ENCODE results near the gene KIAA0040.
"Not testable (repeated sequence)": the region's sequence is repeated elsewhere in the genome, so short reads cannot be mapped to it uniquely, and the experiment has no call there.

KIAA0040 gene

DNA sequence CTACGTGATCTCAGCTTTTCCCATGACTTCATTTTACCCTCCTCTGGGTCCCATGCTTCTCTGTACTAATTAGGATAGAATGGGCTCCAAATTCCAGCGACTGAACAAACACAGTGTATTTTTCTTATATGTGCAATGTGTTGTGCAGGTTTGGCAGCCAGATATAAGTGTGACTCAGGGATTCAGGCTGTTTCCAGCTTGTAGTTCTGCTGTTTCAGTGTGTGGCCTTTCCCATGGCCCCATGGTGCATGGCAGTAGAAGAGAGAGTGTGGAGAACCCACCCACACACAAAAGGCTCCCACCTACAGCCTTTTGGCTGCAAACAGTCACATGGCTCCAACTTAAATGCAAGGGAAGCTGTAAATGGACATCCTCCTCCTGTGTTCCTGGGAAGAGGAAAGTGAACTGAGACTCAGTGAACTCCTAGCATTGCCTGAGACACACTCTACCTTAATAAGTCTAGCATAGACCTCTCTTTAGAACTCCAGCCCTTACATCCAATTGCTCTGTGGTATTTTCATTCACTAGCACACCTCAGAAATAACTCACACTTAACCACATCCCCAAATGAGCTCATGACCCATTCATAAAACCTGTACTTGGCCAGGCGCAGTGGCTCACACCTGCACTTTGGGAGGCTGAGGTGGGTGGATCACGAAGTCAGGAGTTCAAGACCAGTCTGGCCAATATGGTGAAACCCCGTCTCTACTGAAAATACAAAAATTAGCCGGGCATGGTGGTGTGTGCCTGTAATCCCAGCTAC lies 58.7 kb downstream of the KIAA0040 start:
- DNase-seq: no peak

DNA sequence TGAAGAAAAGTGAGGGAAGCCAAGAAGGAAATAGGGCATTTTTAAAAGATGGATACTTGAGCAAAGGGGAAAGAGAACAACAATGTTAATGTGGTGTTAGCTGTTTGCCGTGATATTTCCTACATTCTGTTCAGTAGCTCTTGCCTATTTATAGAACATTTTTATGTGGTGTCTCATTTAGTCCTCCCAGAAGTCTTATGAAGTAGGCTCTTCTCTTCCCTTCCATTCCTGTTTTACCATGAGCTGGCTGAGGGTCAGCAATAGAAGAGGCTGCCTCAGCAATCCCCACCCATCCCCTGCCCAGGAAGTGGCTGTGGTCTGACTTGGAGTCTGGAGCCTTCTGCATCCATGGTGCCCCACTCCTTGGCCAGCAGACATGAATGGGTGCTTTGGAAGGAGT lies 60.1 kb downstream of the KIAA0040 start:
- DNase-seq: no peak

DNA sequence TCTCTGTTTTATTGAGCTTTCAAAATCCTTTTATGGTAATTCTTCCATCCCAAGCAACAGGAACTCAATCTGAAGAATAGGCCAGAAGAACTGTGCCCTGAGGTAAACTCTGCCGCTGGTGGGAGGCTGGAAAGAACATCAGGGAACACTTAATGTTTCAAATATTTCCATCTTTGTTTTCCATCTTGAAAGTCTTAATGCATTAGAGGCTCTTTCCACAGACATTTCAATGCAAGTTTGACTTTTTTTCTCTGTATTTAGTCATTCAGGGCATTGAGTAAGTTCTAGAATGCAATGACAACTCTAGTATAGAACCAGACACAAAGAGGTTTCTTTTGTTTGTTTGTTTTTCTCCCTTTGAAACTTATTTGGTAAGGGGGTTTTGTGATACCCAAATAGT lies 61.5 kb downstream of the KIAA0040 start:
- DNase-seq: no peak

DNA sequence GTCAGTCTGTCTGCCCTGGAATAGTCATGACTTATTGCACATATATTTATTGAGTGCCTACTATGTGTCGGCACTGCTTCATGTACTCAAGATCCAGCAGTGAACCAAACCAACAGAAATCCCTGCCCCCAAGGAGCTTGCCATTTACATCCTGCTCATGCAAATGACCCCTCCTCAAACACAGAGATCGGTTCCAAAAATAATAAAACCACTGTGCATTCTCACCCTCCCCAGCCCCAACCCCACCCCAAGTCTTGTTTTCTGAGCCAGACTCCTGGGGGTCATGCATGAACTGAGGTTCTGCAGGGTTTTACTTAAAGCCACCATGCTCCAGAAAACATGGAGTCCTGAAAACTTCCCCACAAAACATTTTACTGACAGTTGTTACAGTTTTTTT lies 61.9 kb downstream of the KIAA0040 start:
- DNase-seq: no peak

DNA sequence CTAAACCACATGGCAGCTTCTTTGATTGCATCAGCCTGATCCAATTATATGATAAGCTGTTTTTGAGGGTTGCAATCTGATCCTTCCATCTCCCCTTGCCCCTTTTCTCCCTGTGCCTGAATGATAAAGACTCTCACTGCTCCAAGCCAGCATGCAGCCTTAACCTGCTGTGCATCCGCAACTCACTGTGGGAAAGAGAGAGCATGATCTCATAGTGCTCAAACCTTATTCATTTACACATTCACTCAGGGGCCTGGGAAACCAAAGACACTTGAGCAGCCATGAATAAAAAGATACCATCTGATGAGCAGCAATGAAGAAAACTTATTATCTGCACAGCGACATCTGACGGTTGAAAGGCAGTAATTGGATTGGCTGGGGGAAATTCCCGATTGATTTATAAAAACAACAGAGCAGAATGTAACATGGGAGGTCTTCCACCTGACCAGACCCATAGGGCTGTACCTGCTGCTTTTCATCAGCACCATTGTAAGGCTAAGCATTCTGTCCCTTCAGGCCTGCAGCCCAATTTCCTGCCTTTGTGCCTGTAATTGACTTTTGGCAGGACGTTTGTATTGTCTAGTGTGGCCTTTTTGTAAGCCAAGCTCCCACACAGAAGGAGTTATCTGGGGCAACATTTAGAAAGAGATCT lies 62.5 kb downstream of the KIAA0040 start:
- DNase-seq: no peak

DNA sequence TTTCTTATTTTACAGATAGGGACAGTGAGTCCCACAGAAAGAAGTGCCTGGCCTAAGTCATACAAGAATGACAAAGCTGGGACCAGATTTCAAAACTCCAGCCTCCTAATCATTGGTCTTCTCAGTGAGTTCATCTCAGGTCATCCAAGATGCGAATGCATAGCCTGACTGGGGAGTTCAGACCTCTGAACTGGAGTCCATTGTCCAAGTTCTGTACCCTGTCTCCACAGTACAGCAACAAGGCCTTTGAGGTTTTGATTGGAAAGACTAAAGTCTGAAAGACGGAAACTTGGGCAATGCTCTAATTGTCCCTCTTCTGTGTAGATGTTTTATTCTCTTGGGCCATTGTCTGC lies 63.0 kb downstream of the KIAA0040 start:
- no peak for DNase-seq

DNA sequence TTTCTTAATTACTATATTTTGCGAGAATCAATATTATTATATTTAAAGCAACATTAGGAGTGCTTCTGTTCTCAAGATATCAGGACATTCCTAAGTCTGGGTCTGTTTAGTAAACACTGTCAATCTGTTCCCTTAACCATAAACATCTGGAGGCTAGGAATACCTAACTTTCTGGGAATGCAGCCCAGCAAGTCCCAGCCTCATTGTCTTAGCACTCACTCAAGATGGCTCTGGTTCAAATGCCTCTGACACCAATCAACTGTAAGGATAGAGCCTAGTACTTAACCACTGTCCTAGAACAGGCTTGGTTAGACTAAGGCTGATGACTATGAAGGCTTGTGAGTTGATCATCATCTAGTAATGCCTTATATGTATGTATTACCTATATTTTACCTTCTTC lies 63.4 kb downstream of the KIAA0040 start:
- no peak for DNase-seq

DNA sequence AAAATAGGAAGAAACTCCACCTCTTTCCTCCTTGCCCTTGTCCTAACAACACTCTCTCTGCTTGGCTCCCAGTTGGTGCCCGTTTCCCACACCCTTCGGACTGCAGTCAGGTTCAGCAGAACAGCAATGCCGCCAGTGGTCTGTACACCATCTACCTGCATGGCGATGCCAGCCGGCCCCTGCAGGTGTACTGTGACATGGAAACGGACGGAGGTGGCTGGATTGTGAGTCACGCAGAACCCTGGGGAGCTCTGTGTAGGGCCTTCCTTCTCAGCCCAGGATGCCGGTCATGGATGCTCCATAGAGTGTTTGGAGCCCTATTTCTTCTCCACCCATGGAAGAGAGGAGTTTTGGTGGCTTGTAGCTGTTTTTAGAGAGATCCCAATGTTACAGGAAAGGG lies 64.1 kb downstream of the KIAA0040 start:
- no peak for DNase-seq

DNA sequence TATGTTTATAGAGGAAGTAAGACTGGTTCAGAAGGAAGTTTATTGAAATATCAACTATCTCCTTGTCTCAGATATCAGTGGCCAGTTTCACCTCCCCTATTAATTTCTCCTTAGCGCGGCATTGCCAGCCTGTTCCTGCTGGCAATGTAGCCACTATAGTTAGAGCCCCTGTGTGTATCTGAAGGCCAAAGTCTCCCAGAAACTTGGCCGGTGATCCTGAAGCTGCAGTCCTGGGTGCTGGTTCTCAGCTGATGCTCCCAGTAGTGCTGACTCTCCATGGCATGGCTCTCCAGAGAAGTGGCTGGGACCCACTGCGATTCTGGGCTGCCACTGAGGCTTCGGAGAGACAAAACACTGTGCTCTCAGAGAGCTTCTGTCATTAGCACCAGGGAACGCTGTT lies 65.0 kb downstream of the KIAA0040 start:
- no peak for DNase-seq

DNA sequence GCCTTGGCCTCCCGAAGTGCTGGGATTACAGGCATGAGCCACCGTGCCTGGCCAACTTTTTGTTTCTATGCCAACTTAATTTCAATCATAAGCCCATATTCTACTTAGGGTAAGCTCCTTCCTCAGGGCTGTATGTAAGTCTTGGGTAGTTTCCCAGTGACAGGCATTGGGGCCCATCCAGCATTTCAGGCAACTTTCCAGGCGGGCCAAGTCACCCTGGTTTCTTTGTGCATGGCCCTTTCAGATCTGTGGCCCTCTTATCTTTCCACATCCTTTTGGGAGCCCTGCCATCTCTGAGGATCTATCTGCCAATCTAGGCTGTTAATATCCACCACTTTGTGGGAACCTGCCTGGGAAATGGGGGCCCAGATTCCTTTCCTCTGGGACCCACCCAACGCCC lies 66.2 kb downstream of the KIAA0040 start:
- no peak for DNase-seq

DNA sequence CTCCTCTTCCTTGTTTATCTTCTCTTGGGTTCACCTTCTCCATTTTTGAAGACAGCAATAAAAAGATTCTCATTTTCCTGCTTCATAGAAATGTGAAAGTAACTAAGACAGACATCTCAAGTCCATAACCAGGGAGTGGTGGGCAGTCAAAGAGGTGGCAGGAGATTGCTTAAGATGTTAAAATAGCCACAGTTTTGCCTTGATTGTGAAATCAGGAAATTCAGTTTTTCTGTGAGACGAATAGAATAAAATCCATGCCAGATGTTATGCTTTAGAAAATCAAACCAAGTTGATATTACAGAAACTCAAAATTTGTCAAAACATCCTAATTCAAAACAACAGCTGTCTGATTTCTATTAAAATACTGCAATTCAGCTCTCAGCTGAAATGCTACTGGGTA lies 67.7 kb downstream of the KIAA0040 start:
- DNase-seq: no peak

DNA sequence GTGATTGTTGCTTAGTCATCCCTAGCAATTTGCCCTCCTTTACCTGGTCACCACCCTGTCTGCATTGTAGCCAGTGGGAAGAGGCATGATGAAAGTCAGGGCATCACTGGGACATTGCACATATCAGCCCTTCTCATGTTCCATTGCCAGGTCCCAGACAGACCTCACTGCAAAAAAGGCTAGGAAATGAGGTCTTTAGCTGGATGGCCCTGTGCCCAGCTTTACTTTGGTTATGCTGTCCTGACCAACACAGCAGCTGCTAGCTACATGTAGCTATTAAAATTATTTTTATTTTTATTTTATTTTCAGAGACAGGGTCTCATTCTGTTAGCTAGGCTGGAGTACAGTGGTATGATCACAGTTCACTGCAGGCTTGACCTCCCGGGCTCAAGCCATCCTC lies 72.1 kb downstream of the KIAA0040 start:
- no peak for DNase-seq

DNA sequence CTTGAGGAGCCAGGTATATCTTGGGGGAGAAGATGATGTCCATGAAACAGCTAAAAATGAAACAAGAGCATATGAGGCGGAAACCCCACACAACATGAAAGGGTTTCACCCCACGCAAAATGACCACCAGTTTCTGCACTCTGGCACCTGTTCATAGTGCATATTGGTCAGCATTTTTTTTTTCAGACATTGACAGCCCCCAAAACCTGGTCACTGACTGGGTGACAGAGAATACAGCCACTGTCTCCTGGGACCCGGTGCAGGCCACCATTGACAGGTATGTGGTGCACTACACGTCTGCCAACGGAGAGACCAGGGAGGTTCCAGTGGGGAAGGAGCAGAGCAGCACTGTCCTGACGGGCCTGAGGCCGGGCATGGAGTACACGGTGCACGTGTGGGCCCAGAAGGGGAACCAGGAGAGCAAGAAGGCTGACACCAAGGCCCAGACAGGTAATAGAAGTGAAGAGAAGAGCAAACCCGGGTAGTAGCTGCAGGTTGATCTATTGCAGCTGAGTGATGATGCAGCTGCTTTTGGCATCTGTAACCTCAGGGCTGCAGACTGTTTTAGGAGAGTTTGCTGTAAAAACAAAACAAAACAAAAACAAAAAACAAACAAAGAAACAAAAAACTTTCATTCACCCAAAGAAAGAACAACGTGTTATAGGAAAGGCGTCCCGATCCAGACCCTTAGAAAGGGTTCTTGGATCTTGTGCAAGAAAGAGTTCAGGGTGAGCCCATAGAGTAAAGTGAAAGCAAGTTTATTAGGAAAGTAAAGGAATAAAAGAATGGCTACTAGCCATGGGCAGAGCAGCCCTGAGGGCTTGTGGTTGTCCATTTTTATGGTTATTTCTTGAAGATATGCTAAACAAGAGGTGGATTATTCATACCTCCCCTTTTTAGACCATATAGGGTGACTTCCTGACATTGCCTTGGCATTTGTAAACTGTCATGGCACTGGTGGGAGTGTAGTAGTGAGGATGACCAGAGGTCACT lies 73.9 kb downstream of the KIAA0040 start:
- DNase-seq: no peak

DNA sequence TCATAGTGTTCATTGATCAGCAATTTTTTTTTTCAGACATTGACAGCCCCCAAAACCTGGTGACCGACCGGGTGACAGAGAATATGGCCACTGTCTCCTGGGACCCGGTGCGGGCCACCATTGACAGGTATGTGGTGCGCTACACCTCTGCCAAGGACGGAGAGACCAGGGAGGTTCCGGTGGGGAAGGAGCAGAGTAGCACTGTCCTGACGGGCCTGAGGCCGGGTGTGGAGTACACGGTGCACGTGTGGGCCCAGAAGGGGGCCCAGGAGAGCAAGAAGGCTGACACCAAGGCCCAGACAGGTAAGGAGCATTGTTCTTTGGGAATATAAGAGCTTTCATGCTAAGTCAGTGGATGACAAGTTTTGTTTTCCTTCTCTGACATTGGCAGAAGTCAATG lies 75.7 kb downstream of the KIAA0040 start:
- DNase-seq: no peak

DNA sequence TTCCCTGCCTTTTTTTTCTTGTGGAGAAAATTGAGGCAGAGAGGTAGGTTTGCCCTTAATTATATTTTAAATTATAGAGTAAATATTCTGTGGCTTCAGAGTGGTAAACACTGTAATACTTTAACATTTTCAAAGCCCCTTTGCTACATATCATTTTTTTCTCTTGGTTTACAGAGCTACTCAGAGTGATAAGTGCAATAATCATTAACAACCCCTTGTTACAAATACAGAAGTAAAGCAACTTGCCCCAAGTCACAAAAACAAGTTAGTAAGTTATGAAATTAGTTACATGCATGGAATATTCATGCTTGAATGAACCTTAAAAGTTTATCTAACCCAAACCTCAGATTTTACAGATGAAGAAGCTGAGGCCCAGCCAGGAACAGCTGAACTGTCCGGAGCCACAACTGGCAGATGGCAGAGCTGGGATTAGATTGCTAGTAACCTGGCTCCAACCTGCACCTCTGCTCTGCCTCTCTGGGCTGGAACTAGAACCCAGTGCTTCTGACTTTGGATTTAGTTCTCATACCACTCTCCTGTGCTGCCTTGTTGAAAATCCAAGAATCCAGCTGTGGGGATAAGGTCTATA lies 76.3 kb downstream of the KIAA0040 start:
- no peak for DNase-seq

DNA sequence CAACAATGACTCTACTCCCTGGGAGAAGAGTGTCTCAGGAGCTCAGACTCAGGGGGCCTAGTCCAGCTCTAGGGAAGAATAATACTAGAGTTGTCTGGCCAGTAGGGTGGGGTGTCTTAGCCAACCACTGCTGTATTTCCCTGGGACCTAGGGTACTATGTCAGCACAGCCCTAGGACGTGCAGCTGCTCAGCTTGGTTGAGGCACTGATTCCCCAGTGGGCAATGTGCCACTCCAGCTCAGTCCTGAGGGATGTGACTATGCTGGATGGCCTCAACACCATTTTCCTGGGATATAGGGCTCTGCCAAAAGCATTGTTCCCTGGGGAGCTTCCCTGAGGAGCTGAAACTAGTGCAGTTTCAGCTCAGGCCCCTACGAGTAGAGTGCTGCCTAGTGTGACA lies 77.6 kb downstream of the KIAA0040 start:
- DNase-seq: no peak

DNA sequence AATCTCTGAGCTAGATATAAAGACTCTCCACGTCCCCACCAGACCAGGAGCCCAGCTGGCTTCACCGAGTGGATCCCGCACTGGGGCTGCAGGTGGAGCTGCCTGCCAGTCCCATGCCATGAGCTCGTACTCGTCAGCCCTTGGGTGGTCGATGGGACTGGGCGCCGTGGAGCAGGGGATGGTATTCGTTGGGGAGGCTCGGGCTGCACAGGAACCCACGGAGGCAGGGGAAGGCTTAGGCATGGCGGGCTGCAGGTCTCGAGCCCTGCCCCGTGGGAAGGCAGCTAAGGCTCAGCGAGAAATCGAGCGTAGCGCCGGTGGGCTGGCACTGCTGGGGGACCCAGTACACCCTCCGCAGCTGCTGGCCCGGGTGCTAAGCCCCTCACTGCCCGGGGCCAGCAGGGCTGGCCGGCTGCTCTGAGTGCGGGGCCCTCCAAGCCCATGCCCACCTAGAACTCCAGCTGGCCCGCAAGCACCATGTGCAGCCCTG lies 84.2 kb downstream of the KIAA0040 start:
- not testable (repeated sequence) for DNase-seq

Measured in bone marrow (tissue), 2 donors.